IPS-18a (cell line): ENCODE data around the gene LANCL2.
"Not testable (repeated sequence)": the region's sequence is repeated elsewhere in the genome, so short reads cannot be mapped to it uniquely, and the experiment has no call there.

Experiments used
- H3K27ac ChIP-seq: one replicate; pipeline ENCODE4 v1.5.1; 2013; ENCODE audit warnings: low read length
- H3K27me3 ChIP-seq: one replicate; pipeline ENCODE4 v1.6.1; 2013; ENCODE audit warnings: mild to moderate bottlenecking, low read length; ENCODE audit not compliant: control insufficient read depth, insufficient read depth
- H3K36me3 ChIP-seq: one replicate; pipeline ENCODE4 v1.6.1; 2013; ENCODE audit warnings: low read depth, low read length; ENCODE audit not compliant: control insufficient read depth
- H3K4me1 ChIP-seq: one replicate; pipeline ENCODE4 v1.6.1; 2013; ENCODE audit warnings: low read depth, low read length; ENCODE audit not compliant: control insufficient read depth
- H3K4me3 ChIP-seq: one replicate; pipeline ENCODE4 v1.5.1; 2013; ENCODE audit warnings: low read length
- H3K9ac ChIP-seq: one replicate; pipeline ENCODE4 v1.6.1; 2013; ENCODE audit warnings: mild to moderate bottlenecking, low read length, moderate library complexity
- H3K9me3 ChIP-seq: one replicate; pipeline ENCODE4 v1.6.1; 2013; ENCODE audit warnings: low read depth, low read length; ENCODE audit not compliant: control insufficient read depth

The LANCL2 gene

DNA sequence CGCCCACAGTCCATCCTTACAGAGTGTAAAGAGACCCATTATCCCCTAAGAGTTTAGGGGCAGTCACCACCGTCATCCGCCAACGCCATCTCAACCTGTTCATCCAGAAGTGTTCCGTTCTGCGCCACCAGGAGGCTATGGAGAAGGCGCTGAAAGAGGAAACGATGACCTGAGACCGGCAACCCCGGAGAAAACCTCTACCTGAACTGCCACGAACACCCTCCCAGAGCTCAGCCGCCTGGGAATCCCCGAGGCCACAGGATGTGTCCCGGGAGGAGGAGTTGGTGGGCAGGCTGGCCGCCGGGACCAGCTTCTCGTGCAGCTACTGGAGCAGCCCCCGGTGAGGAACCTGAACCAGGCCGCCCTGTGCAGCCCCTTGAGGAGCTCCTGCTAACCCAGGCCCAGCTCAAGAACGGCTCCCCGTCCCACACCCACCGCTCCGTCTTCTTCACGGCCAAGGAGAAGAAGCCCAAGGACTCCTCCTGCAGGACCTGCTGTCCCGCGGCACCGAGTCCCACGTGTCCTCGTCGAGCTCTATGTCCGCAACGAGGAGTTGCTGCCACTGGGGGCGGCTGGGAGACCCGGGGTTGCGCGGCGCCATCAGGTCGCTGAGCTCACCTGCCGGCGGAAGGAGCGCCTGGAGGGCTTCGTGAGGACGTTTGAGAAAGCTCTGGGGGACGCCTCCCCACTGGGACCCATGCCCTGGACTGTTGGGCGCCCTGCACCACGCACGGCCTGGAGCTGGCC is 21.1 kb upstream of the LANCL2 start:
- no peak overlapping the region for H3K27ac ChIP-seq
- peaks cover under 1% of the 10 kb centered on the region for H3K4me1 ChIP-seq
- H3K9me3 ChIP-seq: no peaks in the 10 kb centered on the region
- H3K4me3 ChIP-seq: no peak overlapping the region
- no peaks in the 10 kb centered on the region for H3K27me3 ChIP-seq
- no peaks in the 10 kb centered on the region for H3K36me3 ChIP-seq
- no peak overlapping the region for H3K9ac ChIP-seq

DNA sequence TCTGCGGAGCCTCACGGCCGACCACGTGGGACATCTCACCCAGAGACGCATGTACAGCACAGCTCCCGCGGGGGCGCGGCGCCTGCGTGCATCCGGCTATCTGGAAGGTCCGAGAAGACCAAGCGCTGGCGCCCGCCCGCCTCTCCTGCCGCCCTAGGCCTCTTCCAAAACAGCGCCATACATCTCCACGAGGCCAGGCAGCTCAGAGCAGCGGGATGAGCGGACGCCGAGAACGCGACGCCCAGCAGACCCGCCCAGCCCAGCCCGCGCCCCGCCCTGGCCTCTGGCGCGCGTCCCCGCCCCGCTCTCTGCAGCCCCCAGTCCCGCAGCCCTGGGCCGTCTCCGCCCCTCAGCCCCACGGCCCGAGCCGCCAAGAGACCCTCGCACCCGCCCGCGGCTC is 20.3 kb upstream of the LANCL2 start:
- Histone ChIP-seq H3K9ac (no peak overlapping the region), H3K4me3 (no peak overlapping the region), H3K27ac (no peak overlapping the region), H3K36me3 (no peaks in the 10 kb centered on the region), H3K4me1 (peaks cover 5% of the 10 kb centered on the region), H3K27me3 (no peaks in the 10 kb centered on the region), H3K9me3 (no peaks in the 10 kb centered on the region)

DNA sequence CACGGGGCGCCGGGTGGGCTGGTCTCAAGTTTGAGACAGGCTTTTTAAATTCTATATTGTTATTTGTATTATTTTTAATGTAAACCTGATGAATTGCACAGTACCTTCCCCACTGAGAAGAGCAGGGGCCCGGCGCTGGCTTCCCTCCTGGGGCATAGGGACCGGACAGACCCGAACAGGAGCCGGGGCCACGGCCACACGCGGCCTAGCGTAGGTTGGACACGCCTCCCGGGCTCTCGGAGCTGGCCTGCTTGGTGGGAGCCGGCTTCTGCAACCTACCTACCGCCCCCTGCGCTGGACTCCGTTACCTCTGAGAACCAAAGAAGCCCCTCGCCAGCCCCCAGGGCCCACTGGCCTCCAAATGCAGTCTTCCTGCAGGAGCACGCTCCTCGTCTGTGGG is 19.8 kb upstream of the LANCL2 start:
- Histone ChIP-seq H3K27me3 (no peaks in the 10 kb centered on the region), H3K9me3 (no peaks in the 10 kb centered on the region), H3K36me3 (no peaks in the 10 kb centered on the region), H3K27ac (no peak overlapping the region), H3K4me3 (no peak overlapping the region), H3K4me1 (peaks cover 5% of the 10 kb centered on the region), H3K9ac (no peak overlapping the region)

DNA sequence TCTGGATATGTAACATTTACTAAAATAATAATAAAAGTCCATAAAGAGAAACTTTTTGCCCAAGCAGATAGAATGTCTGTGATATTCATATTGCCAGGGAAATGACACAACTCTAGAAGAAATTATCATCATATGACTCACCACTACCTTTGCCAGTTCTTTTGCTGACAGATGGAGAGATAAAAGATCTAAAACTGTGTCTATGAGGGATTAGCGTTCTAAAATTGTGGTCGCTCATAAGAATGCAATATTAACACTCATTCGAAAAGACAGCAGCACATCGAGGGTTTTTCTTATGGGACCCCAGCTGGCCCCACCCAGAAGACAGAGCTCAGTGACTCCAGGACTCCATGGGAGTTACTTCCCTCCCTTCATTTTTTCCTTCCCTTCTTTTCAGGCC is 16.6 kb upstream of the LANCL2 start:
- H3K4me1 ChIP-seq: peaks cover 5% of the 10 kb centered on the region
- no peaks in the 10 kb centered on the region for H3K9me3 ChIP-seq
- H3K27ac ChIP-seq: no peak overlapping the region
- no peaks in the 10 kb centered on the region for H3K27me3 ChIP-seq
- no peak overlapping the region for H3K9ac ChIP-seq
- no peaks in the 10 kb centered on the region for H3K36me3 ChIP-seq
- no peak overlapping the region for H3K4me3 ChIP-seq

DNA sequence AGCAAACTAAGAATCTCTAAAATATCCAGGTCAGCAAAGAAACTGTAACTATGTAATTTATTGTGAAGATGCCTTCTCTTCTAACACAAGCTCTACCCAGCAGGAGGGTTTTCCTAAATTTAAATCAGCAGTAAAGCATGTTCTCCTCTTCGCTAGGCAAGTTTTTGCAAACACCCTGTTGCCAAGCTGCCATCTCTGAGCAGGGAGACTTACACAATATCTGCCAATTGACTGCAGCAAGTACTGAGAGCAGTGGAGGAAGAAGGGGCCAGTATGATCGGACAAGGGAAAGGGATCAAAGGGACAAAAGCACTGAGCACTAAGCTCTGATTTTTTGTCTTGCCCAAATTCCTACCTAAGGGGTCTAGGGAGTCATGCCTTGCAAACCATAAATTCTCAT is 16.0 kb upstream of the LANCL2 start:
- H3K27me3 ChIP-seq: no peaks in the 10 kb centered on the region
- no peaks in the 10 kb centered on the region for H3K36me3 ChIP-seq
- H3K9ac ChIP-seq: no peak overlapping the region
- no peak overlapping the region for H3K27ac ChIP-seq
- no peaks in the 10 kb centered on the region for H3K9me3 ChIP-seq
- peaks cover 5% of the 10 kb centered on the region for H3K4me1 ChIP-seq
- H3K4me3 ChIP-seq: no peak overlapping the region

DNA sequence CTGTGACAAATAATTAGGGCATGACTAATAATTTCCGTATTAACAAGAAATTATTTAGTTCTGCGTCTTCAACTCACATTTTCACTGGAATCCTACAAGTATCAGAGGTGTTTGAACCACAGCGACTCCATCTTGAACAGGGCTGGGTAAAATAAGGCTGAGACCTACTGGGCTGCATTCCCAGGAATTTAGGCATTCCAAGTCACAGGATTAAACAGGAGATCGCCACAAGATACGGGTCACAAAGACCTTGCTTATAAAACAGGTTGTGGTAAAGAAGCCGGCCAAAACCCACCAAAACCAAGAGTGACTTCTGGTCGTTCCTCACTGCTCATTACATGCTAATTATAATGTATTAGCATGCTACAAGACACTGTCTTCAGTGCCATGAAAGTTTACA is 14.9 kb upstream of the LANCL2 start:
- H3K27ac ChIP-seq: no peak overlapping the region
- H3K4me1 ChIP-seq: peaks cover 5% of the 10 kb centered on the region
- H3K4me3 ChIP-seq: no peak overlapping the region
- H3K27me3 ChIP-seq: no peaks in the 10 kb centered on the region
- no peak overlapping the region for H3K9ac ChIP-seq
- H3K9me3 ChIP-seq: no peaks in the 10 kb centered on the region
- no peaks in the 10 kb centered on the region for H3K36me3 ChIP-seq

DNA sequence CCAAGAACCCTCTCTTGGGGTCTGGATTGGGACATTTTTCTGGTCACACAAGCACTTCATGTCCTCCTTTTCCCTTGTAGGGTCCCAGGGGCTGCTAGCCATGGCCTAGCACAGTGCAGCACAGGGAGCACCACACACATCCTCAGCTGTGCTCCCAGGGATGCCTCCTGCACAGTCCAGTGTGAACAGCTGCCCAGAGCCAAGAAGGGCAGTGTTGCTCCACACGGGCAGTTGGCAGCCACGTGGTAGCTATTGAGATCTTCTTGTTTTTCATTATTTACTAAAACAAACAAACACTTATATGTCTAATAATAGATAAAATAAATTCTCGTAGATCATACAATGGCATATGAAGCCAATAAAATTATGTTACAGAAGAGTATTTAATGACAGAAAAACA is 13.9 kb upstream of the LANCL2 start:
- Histone ChIP-seq H3K4me3 (no peak overlapping the region), H3K27me3 (no peaks in the 10 kb centered on the region), H3K9ac (no peak overlapping the region), H3K4me1 (peaks cover 5% of the 10 kb centered on the region), H3K27ac (no peak overlapping the region), H3K9me3 (no peaks in the 10 kb centered on the region), H3K36me3 (no peaks in the 10 kb centered on the region)

DNA sequence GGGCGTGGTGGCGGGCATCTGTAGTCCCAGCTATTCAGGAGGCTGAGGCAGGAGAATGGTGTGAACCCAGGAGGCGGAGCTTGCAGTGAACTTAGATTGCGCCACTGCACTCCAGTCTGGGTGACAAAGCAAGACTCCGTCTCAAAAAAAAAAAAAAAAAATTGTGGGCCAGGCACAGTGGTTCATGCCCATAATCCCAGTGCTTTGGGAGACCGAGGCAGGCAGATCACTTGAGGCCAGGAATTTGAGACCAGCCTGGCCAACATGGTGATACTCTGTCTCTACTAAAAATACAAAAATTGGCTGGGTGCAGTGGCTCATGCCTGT is 12.2 kb upstream of the LANCL2 start:
- H3K27me3 ChIP-seq, H3K4me3 ChIP-seq, H3K9me3 ChIP-seq, H3K9ac ChIP-seq, H3K4me1 ChIP-seq, H3K36me3 ChIP-seq, H3K27ac ChIP-seq: not testable (repeated sequence)

DNA sequence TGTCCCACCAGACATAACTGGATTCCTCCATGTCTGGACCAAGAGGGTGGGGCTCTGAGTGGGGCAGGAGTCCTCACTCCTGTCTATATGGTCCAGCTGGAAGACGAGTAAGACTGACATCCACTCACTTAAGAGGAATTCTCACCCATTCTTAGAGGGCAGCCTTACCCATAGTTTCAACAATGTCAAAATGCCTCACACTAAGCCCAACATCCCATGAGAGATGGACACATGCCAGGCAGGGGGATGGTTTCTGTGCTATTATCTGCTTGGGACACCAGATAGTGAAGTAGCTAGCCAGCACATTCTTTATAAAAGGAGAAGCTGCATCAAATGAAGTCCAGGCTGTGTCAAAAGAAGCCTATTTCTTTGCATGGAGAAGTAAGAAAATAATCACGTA is 4.7 kb upstream of the LANCL2 start:
- Histone ChIP-seq H3K36me3 (no peaks in the 10 kb centered on the region), H3K27me3 (no peaks in the 10 kb centered on the region), H3K9me3 (no peaks in the 10 kb centered on the region), H3K9ac (no peak overlapping the region), H3K4me3 (no peak overlapping the region), H3K27ac (no peak overlapping the region), H3K4me1 (peaks cover 10% of the 10 kb centered on the region)

DNA sequence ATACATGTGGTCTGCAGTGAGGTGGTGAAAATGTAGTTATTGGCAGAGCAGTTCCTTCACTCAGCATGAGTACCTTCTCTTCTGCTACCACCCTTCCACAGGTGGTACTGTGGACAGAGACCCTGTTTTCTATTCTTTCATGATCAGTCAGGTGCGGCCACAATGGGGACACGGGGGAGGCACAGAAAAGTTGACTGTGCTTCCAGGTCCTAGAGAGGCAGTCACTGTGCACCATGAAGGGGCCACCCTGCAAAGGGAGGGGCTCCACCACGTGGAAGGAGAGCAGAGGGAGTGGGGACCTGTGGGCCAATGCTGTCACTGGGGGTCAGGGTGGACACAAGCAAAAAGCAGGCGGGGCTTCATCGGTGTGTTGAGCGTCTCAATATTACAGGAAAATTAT is 3.6 kb upstream of the LANCL2 start:
- H3K27me3 ChIP-seq: no peaks in the 10 kb centered on the region
- no peak overlapping the region for H3K27ac ChIP-seq
- no peak overlapping the region for H3K9ac ChIP-seq
- H3K36me3 ChIP-seq: no peaks in the 10 kb centered on the region
- peaks cover 10% of the 10 kb centered on the region for H3K4me1 ChIP-seq
- no peaks in the 10 kb centered on the region for H3K9me3 ChIP-seq
- no peak overlapping the region for H3K4me3 ChIP-seq

DNA sequence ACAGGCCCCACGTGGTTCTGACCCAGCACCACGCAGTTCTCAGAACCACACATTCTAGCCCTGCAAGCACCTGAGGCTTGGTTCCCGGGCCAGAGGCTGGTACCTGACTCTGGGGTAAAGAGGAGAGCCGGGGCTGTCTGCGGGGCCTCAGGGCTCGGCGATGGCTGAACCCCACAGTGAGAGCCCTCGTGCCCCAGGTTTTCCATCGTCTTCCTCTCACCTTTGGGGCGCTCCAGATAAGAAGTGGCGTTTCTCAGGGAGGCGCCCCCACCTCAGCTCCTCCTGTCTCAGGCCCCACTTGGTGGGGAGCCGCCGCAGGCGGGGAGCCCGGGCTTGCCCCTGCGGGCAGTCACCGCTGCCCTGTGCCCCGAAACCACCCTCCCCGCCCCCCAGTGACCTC is 2.2 kb upstream of the LANCL2 start:
- Histone ChIP-seq H3K4me1 (peaks cover 13% of the 10 kb centered on the region), H3K27me3 (no peaks in the 10 kb centered on the region), H3K9ac (no peak overlapping the region), H3K36me3 (no peaks in the 10 kb centered on the region), H3K27ac (no peak overlapping the region), H3K9me3 (no peaks in the 10 kb centered on the region), H3K4me3 (no peak overlapping the region)

DNA sequence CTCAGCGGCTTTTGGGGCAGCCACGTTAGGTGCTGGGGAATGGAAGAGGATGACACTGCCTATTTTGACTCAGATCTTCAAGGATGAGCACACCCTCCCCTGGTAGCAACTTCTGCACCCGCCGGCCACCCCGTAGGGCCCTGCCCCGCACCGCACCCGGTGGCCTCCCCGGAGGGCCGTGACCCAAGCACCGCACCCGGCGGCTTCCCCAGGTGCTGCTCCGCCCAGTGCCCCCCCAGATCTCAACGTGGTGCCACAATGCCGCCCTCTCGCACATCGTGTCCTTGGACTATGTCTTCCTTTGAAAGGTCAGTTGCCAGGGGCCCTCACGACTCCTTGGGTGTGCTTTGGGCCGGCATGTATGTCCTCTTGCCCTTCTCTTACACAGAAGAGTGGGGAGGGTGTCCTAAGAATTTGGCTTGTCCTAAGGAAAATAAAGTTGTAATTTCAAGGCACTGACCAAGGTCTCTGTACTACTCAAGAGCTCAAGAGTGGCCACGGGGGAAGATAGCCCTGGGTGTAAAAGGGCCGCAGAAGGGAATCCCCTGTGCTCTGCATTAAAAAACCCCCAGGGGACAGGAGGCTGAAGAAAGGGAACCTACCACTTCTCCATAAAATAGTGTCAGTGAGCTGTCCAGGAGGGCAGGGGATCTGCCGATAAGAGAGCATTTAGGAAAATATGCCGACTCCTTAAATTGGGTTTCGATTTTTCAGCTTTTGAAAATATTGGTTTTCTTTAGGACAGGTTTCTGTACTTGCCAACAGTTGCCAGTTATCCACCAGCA is 1.6 kb upstream of the LANCL2 start:
- H3K4me3 ChIP-seq: no peak overlapping the region
- no peak overlapping the region for H3K9ac ChIP-seq

More for the DNA sequence above, 1.6 kb upstream of the LANCL2 start:
- Histone ChIP-seq H3K9me3 (no peaks in the 10 kb centered on the region), H3K4me1 (peaks cover 13% of the 10 kb centered on the region), H3K36me3 (no peaks in the 10 kb centered on the region), H3K27me3 (no peaks in the 10 kb centered on the region), H3K27ac (no peak overlapping the region)
